GM19035 (cell line): Measurements from ENCODE around the gene TUBGCP6.

ENCODE experiments used
- ATAC-seq: cut with Tn5 transposase; IDR thresholded peaks from one replicate; pipeline ENCODE4 v1.9.1; 2021; ENCODE audit not compliant: unreplicated experiment

Gene TUBGCP6, protein sequence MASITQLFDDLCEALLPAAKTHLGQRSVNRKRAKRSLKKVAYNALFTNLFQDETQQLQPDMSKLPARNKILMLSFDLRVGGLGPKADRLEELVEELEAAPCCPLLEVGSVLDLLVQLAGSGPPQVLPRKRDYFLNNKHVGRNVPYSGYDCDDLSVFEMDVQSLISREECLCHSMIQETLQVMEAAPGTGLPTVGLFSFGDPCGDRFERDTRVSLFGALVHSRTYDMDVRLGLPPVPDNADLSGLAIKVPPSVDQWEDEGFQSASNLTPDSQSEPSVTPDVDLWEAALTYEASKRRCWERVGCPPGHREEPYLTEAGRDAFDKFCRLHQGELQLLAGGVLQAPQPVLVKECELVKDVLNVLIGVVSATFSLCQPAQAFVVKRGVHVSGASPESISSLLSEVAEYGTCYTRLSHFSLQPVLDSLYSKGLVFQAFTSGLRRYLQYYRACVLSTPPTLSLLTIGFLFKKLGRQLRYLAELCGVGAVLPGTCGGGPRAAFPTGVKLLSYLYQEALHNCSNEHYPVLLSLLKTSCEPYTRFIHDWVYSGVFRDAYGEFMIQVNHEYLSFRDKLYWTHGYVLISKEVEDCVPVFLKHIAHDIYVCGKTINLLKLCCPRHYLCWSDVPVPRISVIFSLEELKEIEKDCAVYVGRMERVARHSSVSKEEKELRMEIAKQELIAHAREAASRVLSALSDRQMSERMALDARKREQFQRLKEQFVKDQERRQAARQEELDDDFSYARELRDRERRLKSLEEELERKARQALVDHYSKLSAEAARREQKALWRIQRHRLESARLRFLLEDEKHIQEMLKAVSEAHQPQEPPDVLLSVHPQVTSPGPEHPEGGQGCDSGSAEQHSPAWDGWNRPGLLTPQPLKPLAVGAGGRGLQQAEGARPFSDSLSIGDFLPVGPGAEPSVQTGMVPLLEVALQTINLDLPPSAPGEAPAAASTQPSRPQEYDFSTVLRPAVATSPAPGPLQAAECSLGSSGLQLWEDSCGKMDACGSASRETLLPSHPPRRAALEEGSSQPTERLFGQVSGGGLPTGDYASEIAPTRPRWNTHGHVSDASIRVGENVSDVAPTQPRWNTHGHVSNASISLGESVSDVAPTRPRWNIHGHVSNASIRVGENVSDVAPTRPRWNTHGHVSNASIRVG (N-terminal part only)

DNA sequence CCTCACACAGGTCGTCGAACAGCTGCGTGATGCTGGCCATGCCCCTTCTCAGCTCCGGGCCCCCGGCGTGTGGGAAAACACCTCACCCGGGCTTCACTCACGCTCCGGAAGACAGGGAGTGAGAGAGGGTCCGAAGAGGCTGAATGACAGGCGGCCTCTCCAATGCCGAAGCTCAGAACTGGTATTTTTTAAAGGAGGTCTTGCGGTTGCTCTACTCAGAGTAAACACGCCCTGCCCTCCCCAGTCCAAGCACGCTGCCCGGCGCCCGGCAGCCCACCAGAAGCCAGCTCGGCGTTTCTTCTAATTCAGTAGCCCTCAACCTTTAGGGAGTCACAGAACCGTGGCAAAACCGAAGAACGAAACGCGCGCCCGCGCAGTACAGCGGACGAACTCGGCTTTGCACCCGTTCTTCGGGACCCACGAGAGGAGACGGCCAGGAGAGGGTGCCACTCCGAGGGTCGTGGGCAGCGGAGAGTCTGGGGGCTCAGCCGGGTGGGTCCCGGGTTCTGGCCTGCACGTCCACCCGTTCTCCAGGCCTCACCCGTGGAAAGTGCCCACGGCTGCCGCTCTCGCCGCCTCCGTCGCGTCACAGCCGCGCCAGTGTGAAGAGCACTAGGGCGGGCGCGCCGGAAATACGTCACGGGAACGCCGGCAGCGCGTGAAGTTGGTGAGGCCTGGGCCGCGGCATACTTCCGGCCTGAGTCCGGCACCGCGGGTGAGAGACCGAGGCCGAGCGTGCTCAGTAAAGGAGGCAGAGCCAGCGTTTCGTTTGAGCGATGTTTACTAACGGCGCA, at the start of gene TUBGCP6:
TUBGCP6 (minus strand) TSS at position 604 of the 794 bp plus-strand sequence; CDS start at position 40, 564 bp downstream.
- peak; percentile 67 for ATAC-seq

DNA sequence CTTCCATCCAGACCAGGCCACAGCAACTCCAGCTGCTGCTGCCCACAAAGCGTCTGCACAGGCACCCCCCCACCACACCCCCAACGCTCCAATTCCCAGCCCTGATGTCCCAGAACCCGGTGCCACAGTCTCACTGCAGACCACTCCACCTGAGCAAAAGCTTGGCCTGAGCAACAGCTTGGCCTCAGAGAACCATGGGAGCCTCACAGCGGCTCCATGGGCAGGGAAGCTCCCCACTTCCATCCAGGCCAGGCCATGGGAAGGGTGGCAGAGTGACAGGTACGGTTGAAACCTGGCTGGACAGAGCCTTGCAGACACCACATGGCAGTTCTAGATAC, 49.5 kb upstream of the TUBGCP6 start:
- ATAC-seq, result no peak

DNA sequence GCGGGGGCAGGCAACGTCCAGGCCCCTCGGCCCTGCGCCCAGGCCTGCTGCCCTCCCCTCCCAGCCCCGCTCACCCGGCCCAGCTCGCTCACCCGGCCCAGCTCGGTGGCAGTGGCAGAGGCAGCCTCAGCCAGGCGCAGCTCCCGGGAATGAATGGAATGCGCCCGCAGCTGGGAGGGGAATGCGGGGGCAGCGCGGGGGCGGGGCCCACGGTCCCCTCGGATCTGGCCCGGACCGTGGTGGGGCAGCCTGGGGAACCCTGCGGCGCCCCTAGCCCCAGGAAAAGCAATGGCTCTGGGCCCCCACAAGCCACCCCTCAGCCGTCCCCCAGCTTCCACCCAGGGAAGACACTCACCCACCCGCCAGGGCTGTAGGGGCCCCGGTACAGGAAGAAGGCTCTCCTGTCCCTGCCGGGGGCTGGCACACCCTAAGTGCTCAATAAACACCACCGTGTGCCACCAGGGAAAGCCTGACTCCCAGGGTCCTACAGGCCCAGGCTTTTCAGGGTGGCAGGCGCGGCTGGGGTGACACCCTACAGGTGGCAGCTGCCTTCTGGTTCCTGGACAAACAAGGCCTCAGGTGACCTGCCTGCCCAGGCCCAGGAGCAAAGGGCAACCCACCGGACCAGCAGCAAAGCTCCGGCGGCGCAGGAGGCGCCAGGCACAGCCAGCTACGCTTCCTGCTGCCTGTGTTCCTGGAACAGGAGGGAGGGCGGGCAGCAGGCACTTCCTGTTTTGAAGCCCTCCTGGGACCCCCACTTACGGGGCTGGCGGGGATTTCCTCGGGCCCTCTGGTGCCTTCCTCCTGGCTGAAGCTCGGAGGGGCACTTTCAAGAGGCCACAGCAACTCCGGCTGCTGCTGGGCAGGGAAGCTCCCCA, 48.9 kb upstream of the TUBGCP6 start:
- no peak for ATAC-seq

DNA sequence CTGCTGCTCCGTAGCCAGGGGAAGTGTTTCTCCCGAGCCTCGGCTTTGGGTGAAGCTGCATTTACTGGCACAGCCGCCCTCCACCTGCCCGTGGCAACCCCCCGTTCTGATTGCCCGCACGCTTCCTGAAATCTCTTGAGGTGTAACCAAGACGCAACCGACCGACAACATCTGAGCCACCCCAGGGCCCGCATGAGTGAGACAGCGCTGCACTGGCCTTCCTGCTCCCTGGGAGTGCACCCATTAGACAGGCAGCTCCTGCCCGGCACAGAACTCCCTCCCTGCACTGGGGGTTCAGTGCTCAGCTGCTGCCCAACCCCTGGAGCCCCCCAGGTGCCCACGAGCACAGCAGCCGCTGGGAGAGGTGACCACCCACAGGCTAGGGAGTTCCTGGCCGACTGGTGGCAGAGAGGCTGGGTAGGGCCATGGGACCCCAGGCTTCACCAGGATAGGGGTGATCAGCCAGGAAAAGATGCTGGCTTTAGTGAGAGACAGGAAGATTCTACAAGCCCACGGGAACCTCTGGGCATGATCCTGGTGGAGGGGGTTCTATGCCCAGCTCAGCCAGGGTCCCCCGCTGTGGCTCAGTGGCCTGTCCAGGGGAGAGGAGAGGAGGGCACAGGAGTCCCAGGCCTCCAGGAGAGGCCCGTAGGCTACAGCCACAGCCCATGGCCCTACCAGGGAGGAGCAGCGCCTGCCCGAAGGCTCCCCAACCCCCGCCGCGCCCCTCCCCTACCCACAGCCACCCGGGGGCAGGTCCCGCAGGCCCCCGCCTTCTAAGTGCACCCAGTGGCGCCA, 48.0 kb upstream of the TUBGCP6 start:
- no peak for ATAC-seq

DNA sequence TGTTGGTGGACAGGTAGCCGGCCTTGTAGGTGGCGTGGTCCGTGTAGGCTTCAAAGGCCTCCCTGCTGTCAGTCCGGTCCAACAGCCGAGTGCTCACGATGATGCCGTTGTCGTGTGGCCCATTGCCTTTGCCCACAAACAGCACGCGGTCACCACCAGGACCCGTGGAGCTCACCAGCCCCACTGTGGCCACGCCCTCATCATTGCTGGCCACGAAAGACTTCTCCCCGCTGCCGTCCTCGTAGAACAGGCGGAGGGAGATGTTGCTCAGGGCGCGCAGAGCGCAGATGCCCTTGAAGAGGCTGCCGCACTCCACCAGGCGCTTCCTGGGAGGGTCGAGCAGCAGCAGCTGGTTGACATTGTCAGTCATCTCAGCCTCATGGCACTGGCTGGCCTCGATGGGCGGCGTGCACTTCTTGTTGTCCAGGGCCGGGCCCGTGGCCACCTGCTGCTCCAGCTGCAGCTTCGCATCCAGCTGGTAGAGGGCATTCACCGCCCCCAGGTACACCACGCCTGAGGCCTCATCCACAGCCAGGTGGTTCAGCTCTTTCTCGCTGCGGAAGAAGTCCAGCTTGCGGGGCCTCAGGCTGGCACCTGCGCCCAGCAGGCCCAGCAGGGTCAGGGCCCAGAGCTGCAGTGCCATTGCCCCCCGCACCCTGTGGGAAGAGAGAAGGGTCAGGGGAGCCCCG, 45.3 kb upstream of the TUBGCP6 start:
- ATAC-seq, result no peak

DNA sequence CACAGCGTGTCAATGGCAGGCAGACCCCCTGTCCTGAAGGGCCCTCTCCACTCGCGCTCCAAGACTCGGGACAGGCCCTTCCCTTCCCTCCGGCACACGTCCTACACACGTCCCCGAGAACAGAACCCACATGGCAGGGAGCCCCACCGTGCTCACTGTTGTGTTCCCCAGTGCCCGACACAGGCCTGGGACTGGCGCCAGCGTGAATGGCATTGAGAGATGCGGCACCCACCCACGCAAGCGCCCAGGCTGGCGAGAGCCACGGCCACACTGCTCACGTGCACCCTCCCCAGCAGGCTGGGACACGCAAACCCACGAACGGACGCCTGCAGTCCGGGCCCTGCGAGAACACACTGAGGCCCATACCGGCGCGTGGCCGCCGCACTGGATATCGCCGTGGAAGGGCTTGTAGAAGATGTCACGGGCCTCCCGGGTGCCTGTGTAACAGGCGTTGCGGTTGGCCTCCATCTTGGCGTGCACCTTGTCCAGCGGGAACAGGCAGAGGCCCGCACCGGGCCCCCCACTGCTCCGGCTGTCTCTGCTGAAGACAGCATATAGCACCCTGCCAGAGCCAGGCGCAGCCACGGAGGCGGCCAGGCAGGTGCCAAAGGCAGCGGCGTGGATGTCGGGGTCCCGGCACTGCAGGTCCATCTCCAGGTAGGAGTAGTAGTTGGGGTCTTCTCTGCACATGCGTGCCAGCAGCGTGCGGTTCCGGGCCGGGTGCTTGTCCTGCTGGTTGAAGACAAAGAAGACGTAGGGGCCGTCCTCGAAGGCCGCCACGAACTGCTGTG, 44.5 kb upstream of the TUBGCP6 start:
- no peak for ATAC-seq

DNA sequence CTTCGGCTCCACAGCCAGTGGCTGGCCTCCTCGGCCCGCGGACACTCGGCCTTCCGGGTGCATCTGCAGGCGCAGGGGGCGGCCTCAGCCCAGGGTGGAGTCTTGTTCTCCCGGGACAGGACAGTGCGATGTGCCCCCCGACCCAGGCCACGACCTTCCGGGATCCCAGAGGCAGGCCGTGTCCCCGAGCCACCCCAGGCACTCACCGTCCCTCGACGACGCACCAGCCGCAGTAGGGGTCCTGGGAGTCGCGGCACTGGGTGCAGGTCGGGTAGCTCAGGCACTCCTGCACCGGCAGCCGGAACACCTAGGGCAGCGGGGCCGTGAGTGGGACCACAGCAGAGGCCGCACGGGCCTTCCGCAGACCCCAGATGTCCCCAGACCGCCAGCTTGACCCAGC, 42.9 kb upstream of the TUBGCP6 start:
- no peak for ATAC-seq

DNA sequence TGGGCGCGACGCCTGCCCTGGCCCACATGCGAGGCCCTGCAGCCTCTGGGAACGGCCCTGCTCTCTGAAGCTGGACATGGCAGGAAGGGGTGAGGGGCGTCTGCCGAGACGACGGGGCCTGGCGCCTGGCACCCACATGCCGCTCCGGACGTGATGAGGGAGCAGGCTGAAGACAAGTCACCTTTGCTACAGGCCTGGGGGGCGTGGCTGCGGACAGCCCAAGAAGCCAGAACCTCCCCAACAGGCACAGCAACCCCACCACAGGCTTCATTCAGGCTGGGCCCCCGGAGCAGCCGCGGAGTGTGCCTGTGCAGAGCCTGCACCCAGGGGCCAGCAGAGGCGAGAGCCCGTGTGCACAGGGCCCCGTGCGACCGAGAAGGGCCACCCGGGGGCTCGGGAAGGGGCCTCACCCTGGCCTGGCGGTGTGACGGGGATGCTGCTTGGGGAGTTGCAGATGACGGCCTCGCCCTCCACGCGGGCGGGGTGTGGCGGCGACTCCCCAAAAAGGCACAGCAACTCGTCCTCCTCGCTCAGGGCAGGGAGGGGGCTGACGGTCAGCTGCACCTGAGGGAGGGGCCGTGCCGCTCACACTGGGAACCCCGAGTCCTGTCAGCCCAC, 42.0 kb upstream of the TUBGCP6 start:
- no peak for ATAC-seq

DNA sequence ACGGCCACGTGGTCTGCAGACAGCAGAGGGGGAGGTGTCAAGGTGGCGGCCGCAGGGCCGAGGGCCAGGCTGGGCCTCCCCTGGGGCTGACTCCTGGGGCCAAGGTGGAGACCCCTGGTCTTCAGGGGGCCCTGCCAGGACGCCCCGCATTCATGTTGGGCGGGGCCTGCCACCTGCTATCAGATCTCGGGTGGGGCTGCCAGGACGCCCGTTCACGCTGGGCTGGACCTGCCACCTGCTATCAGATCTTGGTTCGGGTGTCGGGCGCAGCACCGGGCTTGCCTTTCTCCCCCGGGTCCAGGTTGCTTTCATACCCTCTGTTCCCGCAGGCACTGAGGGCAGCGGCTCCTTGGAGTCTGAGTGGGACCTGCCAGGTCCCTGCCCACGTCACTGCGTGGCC, 41.5 kb upstream of the TUBGCP6 start:
- ATAC-seq, result no peak

DNA sequence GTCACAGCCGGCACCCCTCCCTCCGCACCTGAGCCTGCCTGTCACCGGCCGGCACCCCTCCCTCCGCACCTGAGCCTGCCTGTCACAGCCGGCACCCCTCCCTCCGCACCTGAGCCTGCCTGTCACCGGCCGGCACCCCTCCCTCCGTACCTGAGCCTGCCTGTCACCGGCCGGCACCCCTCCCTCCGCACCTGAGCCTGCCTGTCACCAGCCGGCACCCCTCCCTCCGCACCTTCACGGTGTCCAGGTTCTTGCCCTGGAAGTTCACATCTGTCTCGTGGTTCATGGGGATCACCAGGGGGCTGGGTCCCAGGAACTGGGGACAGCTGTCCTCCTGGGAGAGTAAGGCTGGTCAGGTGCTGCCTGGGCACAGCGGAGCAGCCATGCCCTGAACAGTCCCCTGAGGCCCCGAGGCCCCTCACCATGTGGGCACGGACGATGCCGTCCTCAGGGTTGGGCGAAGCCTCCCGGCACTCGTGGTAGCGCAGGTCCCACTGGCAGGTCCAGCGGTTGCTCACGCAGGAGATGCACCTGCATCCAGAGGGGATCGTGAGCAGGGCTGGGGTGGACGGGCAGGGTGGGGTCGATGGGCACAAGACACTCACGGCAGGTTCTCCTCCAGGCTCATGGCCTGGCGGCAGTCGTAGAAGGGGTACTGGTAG, 40.9 kb upstream of the TUBGCP6 start:
- no peak for ATAC-seq

DNA sequence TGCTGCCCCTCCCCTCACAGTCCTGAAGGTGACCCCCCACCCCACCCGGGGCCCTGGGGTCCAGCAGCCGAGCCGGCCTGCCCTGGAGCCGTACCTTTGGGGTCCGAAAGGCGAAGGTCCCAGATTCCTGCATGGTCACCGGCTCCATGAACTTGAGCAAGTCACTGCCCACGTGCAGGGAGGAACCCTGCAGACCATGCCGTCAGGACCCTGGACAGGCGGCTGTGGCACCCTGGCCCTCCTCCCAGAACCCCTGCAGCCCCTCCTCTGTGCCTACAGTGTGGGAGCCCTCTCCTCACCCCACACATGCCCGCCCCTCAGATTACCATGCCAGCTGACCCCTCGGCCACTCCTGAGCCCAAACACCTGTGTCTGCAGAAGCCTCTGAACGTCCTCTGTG, 39.7 kb upstream of the TUBGCP6 start:
- no peak for ATAC-seq

DNA sequence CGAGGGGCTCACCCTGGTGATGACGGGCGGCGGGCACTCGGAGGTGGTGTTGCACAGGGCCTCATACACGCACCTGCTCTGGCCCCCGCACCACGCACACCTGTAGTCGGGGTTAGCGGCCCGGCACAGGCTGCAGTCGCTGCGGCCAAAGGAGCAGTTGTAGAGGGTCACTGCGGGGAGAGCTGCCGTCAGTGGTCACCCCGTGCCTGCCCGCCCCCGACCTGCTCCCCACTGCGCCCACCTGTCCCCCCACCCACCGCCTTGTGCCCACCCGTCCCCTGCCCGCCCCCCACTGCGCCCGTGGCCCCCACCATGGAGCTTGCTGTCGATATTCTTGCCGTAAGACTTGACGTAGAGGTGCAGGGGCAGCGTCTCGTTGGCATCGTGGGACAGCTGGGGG, 39.0 kb upstream of the TUBGCP6 start:
- no peak for ATAC-seq

DNA sequence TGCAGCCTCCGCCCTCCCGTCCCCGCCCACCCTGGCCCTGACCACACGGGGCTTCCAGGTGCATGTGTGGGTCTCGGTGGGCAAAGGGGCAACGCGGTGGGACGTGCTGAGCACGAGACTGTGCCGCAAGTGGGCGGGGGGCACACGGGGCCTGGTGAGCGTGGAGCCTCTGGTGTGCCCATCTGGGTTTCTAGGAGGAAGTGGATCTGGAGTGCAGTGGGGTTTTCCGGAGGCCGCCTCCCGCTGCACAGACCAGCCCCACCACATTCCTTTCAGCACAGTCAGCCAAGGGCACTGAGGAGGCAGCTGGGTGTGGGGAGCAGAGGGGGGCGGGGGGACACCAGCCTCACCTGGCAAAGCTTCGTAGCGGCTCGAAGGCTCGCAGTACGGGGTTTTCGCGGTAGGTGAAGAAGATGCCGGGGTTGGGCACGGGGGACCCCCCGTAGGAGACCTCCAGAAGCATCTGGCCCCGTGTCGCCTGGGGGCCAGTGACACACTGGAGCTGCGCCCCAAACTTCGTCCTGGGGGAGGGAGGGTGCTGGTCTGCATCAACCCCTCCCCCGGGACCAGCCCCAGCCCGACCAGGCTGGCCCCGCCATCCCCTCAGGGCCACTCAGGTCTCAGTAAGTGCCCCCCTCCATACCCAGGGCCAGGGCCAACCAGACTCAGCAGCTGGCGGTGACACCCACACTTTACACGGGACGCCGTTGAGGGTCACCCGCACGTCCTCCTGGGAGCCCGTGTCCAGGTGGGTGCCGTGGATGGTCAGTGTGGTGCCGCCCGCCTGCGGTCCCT, 37.7 kb upstream of the TUBGCP6 start:
- ATAC-seq, result no peak

DNA sequence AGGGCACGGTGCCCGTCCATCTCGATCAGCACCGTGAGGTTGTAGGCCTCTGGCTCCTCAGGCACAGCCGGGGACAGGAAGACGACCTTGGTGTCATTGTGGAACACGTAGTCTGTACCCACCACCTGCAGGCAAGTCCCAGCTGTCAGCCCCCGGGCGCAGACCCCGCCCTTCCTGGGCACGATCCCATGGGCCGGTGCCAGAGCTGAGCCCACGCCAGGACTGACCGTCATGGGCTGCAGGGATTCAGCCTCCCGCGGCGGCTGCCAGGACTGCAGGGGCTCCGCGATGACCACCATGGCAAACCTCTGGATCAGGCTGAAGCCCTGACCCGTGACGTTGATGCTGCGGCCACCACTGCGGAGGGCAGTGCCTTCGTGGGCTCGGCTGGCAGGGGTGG, 37.1 kb upstream of the TUBGCP6 start:
- ATAC-seq, result no peak

DNA sequence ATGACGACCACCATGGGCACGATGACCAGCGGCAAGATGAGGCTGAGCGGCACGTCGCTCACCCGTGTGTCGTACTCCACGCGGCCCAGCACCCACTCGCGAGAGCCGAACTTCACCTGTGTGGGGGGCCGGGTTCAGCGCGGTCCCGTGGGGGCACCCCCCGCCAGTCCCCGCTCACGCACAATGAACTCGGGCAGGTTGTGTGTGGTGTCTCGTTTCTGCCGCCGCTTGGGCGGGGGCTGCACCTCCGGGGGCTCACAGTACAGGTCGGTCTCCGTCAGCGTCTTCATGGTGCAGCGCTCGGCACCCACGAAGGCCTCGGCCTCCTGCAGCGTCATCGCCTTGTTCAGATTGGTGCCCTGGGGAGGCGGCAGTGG, 36.5 kb upstream of the TUBGCP6 start:
- ATAC-seq, result no peak
